GM12801 (cell line): ENCODE measurements around the gene OR7C1.

Experiments used
- TF ChIP-seq, protein P1 (sequence below): IDR thresholded peaks from one replicate; pipeline ENCODE4 v1.5.1; 2011; ENCODE audit warnings: control low read depth; ENCODE audit not compliant: insufficient read length; ENCODE audit errors: extremely low read depth

OR7C1 gene

DNA sequence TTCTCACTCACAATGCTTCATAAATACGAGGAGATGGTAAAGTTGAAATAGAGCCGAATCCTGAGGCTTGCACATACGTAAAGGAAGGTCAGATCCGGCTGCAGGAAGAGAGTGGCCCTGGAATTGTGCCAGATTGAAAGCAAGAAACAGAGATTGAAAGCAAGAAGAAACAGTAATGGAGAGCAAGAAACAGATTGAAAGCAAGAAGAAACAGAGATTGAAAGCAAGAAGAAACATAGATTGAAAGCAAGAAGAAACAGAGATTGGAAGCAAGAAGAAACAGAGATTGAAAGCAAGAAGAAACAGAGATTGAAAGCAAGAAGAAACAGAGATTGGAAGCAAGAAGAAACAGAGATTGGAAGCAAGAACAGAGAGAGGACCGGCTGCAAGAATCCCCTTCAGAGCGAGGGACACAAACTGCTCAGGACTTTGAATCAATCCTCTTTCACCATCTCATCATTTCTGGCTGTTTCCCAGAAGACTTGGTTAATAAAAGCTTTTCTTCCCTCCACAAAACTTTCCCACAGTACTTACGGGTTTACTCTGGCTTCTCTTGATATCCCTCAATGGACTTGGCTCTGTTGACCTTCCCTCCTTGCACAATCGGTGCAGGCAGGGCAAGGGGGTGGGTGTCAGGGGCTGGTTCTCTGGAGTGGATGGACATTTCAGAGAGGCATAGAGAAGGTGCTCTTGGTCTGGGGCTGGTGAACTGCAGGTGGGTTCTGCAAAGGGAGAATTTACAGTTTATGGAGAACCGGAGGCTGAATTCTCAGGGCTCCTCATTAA, 25.5 kb downstream of the OR7C1 start:
- TF ChIP-seq, protein P1, sequence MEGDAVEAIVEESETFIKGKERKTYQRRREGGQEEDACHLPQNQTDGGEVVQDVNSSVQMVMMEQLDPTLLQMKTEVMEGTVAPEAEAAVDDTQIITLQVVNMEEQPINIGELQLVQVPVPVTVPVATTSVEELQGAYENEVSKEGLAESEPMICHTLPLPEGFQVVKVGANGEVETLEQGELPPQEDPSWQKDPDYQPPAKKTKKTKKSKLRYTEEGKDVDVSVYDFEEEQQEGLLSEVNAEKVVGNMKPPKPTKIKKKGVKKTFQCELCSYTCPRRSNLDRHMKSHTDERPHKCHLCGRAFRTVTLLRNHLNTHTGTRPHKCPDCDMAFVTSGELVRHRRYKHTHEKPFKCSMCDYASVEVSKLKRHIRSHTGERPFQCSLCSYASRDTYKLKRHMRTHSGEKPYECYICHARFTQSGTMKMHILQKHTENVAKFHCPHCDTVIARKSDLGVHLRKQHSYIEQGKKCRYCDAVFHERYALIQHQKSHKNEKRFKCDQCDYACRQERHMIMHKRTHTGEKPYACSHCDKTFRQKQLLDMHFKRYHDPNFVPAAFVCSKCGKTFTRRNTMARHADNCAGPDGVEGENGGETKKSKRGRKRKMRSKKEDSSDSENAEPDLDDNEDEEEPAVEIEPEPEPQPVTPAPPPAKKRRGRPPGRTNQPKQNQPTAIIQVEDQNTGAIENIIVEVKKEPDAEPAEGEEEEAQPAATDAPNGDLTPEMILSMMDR, result no peak

- TF ChIP-seq, protein P1, result no peak
Observed at GRCh38 chr19:14804765-14805164, 30.2 kb downstream of the OR7C1 start.

- TF ChIP-seq, protein P1, result no peak
Observed at GRCh38 chr19:14798760-14799159, 36.2 kb downstream of the OR7C1 start.

- TF ChIP-seq, protein P1, result no peak
Observed at GRCh38 chr19:14796021-14796420, 39.0 kb downstream of the OR7C1 start.

DNA sequence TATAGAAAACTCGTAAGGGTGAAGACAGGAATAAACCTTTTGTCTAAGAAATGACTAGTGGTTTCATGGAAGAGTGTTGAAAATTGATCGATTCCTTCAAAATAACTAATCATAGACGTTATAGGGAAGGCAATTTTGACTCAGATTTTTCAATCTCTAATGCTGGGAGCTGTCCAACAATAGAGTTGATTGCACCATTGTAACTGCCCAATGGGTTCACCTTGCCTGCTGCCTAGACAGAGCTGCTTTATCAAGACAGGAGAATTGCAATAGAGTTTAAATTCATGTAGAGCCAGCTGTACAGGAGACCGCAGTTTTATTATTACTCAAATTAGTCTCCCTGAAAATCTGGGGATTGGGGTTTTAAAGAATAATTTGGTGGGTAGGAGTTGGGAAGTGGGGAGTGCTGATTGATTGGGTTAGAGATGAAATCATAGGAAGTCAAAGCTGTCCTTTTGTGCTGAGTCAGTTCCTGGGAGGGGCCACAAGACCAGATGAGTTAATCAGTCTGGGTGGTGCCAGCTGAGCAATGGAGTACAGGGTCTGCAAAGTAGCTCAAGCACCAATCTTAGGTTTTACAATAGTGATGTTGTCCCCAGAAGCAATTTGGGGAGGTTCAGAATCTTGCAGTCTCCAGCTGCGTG, 39.8 kb downstream of the OR7C1 start:
- TF ChIP-seq, protein P1, result no peak

DNA sequence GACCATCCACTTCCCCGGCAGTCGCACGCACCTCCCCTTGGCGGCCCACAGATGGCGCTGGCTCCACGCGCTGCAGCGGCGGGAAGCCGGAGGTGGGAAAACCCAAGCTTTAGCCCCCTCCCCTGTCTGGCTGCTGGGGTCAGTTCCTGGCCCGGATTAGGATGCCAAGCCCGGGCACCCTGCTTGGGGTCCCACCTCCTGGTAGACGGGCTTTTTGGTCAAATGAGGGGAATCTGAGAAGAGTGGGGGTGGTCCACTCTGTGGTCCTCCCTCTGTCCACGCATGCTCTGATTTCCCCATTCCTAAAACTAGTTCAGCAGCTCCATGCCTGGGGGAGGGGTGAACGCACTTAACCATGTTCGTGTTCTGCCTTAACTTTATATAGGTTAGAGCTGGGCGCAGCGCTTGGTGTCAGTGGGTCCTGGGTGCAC, 48.5 kb downstream of the OR7C1 start:
- TF ChIP-seq, protein P1, result no peak

DNA sequence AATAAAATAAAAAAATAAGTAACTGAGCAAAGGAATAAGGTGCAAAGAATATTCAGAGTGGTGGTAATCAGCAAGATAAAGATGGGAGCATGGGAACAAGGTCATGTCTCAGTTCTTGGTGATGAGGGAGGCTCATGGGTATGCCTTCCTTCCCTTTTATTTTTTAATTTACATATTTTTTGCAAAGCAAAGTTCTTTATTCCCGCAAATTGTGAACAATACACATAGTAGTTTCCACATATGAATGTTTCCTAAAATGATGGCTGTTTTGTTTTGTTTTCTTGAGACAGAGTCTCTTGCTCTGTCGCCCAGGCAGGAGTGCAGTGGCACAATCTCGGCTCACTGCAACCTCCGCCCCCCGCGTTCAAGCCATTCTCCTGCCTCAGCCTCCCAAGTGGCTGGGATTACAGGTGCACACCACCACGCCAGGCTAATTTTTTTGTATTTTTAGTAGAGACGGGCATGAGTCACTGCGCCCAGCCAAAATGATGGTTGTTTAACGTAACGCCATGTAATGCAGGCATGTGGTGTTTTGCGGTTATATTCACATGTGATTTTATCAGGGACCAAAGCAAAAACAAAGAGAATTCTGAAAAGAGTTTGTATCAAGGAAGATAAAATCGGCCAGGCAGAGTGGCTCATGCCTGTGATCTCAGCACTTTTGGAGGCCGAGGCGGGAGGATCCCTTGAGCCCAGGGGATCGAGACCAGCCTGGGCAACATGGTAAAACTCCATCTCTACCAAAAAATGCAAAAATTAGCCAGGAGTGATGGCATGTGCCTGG, 52.2 kb downstream of the OR7C1 start:
- TF ChIP-seq, protein P1, result no peak
